Body of pancreas (tissue), 4 donors: Measurements from ENCODE around the gene MMP23B.
"Not testable (repeated sequence)": the region's sequence is repeated elsewhere in the genome, so short reads cannot be mapped to it uniquely, and the experiment has no call there.

ENCODE experiments used
- CTCF ChIP-seq, 7 experiments: fragments of 450-650 bp in 4 of 7; fragments of 200-600 bp in 3 of 7; sonication (generic) in 3 of 7; IDR thresholded peaks; one replicate each; pipeline ENCODE4 v1.5.1; 2016 to 2019; ENCODE audit warnings: antibody characterized with exemption in 7 of 7
- POLR2A ChIP-seq, 3 donors: fragments of 450-650 bp; IDR thresholded peaks; one replicate each; pipeline ENCODE4 v1.6.1; 2016; ENCODE audit warnings: antibody characterized with exemption in 3 of 3, mild to moderate bottlenecking in 2 of 3

DNA sequence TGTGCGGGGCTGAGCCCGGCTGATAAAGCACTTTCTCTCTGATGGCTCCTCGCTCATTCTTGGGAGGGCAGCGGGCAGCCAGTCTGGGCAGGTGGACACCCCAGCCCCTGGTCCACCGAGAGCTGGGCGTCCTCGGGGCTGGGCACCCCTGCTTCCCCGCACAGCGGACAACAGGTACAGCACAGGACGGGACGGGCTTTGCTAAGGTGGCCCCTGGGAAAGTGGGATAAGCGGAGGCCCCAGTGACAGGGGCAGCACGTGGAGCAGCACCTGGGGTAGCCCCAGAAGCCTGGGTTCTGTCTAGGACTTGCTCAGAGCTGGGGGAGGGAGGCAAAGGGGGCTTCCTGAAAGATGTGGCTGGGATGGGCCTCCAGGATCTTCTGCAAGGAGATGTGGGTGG, 2.6 kb downstream of the MMP23B start:
- TF ChIP-seq CTCF, POLR2A (IDR thresholded peaks at IDR 0.05): not testable (repeated sequence)
